HepG2 (cell line): Measurements from ENCODE around the gene ATP10A. TPM values are rescaled to one million over a fixed set of nuclear protein-coding genes. Genes with fewer than 3 reads are reported as not detected.

Experiments
- ATAC-seq: fragments of 200-7000 bp; cut with Tn5 transposase; 3 replicates; pipeline ENCODE4 v1.9.1; 2020; ENCODE audit warnings: mild to moderate bottlenecking, moderate library complexity
- BruUV-seq: library from RNA; stranded (reverse); fragments of 400-500 nt; replicated peaks from 2 replicates; lab custom pipeline; 2021; lab: Mats Ljungman, UMichigan
- CTCF ChIA-PET: fragments of 300-600 bp; formaldehyde crosslinking; extraction: SDS; loops from one replicate; lab custom pipeline; 2021; ENCODE audit warnings: low total read pairs, inconsistent platforms, low intra/inter-chr PET ratio; lab: Yijun Ruan, JAX
- POLR2A ChIA-PET: fragments of 350-600 bp; sonication (Branson Sonifier 250); formaldehyde crosslinking; loops from one replicate; lab custom pipeline; 2020; ENCODE audit warnings: antibody characterized with exemption, inconsistent platforms; lab: Yijun Ruan, JAX
- DNase-seq: peaks from one replicate; pipeline ENCODE4 v3.0.0-alpha.2; 2015; ENCODE audit warnings: low spot score
- FAIRE-seq: peaks from 3 replicates; lab custom pipeline; 2011; peaks lifted over from hg19 to GRCh38; lab: Jason Lieb, UNC
- H2AFZ ChIP-seq: one replicate; pipeline ENCODE4 v1.6.1; 2011; ENCODE audit warnings: low read length, inconsistent platforms
- H3K27ac ChIP-seq: fragments of 300-600 bp; 3 replicates; pipeline ENCODE4 v1.8.0; 2011; ENCODE audit warnings: mixed run types, mild to moderate bottlenecking, mixed read lengths, low read length, inconsistent platforms; ENCODE audit not compliant: insufficient read depth; ENCODE audit errors: extremely low read length
- H3K27me3 ChIP-seq, 2 experiments: fragments of 200-600 bp in 1 of 2; 2 replicates in 1 of 2; 3 replicates in 1 of 2; pipeline versions ENCODE4 v1.6.0 to v1.8.0; 2011; ENCODE audit warnings: low read length in 2 of 2, mild to moderate bottlenecking in 2 of 2, moderate library complexity in 2 of 2, inconsistent platforms in 1 of 2; ENCODE audit not compliant: insufficient read depth in 2 of 2, control insufficient read depth in 1 of 2
- H3K36me3 ChIP-seq, 2 experiments: fragments of 200-600 bp in 1 of 2; replicated peaks in 1 of 2; 2 replicates in 1 of 2; 3 replicates in 1 of 2; pipeline versions ENCODE4 v1.5.1 to v1.8.0; 2011; ENCODE audit warnings: low read length in 2 of 2, inconsistent platforms in 1 of 2; ENCODE audit not compliant: insufficient read depth in 2 of 2, control insufficient read depth in 1 of 2
- H3K4me1 ChIP-seq: 2 replicates; pipeline ENCODE4 v1.5.1; 2012; ENCODE audit warnings: low read length, inconsistent platforms; ENCODE audit not compliant: insufficient read depth
- H3K4me2 ChIP-seq: 2 replicates; pipeline ENCODE4 v1.6.0; 2011; ENCODE audit warnings: low read depth, low read length, inconsistent platforms
- H3K4me3 ChIP-seq, 3 experiments: fragments of 200-600 bp in 1 of 3; sonication (generic), shearing (Covaris generic) in 1 of 3; replicated peaks in 1 of 3; 2 replicates each; pipeline ENCODE4 v1.5.1; 2011 to 2016; ENCODE audit warnings: low read length in 3 of 3, inconsistent platforms in 2 of 3, low read depth in 2 of 3, mild to moderate bottlenecking in 2 of 3, control low read depth in 1 of 3, mixed read lengths in 1 of 3; ENCODE audit not compliant: insufficient read depth in 1 of 3
- H3K79me2 ChIP-seq: one replicate; pipeline ENCODE4 v1.6.1; 2011; ENCODE audit warnings: low read length, inconsistent platforms; ENCODE audit not compliant: insufficient read depth
- H3K9ac ChIP-seq: 2 replicates; pipeline ENCODE4 v1.6.0; 2011; ENCODE audit warnings: mild to moderate bottlenecking, low read depth, low read length, inconsistent platforms; ENCODE audit not compliant: insufficient read depth
- H3K9me3 ChIP-seq: 2 replicates; pipeline ENCODE4 v1.5.1; 2012; ENCODE audit warnings: mild to moderate bottlenecking, low read length
- H4K20me1 ChIP-seq: 2 replicates; pipeline ENCODE4 v1.6.0; 2011; ENCODE audit warnings: inconsistent platforms, mild to moderate bottlenecking, low read length, moderate library complexity; ENCODE audit not compliant: insufficient read depth
- MBNL3 ChIP-seq: fragments of 250-450 bp; sonication (Bioruptor Pico); conservative IDR thresholded peaks from 2 replicates; pipeline ENCODE4 v1.8.0; 2022; ENCODE audit warnings: mild to moderate bottlenecking, inconsistent platforms
- MLXIP ChIP-seq: sonication (generic); formaldehyde crosslinking; IDR thresholded peaks from 2 replicates; pipeline ENCODE4 v1.9.0; 2021; ENCODE audit warnings: missing genetic modification reagents, borderline replicate concordance
- SMAD1 ChIP-seq: sonication (generic); formaldehyde crosslinking; IDR thresholded peaks from 2 replicates; pipeline ENCODE4 v1.4.0; 2020; ENCODE audit warnings: missing genetic modification reagents, low read depth, mild to moderate bottlenecking, borderline replicate concordance
- ZNF704 ChIP-seq: sonication (generic); formaldehyde crosslinking; IDR thresholded peaks from 2 replicates; pipeline ENCODE4 v1.8.1; 2023; ENCODE audit warnings: mild to moderate bottlenecking, inconsistent platforms, moderate library complexity, missing genetic modification reagents, borderline replicate concordance
- WGBS: methylation state at CpG from one replicate; pipeline ENCODE4 v1.1.6; 2017; ENCODE audit warnings: low lambda C conversion rate; 5-methylcytosine and 5-hydroxymethylcytosine counted together
- in situ Hi-C: cut with HindIII; loops from 2 replicates; pipeline ENCODE4 v1.10.0; 2017; ENCODE audit warnings: low pct_unique_long_range_greater_than_20kb; ENCODE audit not compliant: extremely low pct_ligation_motif_present
- intact Hi-C: fragments of 100-400 bp; cut with micrococcal nuclease; formaldehyde crosslinking; loops from one replicate; pipeline ENCODE4 v1.10.0; 2022; ENCODE audit not compliant: unreplicated experiment
- polyA plus RNA-seq, 8 experiments: library from polyadenylated mRNA; depleted of rRNA in 3 of 8; stranded (reverse) in 7 of 8; unstranded in 1 of 8; fragments of >200 nt; fragmentation: Illumina TruSeq in 4 of 8; extraction: Trizol in 4 of 8; gene quantifications; 2 replicates each; pipeline versions ENCODE4 v1.2.1 to v1.2.3, GENCODE V29; 2011 to 2016; ENCODE audit warnings: low read depth in 4 of 8, missing spikeins in 1 of 8, mixed read lengths in 1 of 8; ENCODE audit not compliant: insufficient read depth in 1 of 8
- total RNA-seq, 5 experiments: library from RNA; depleted of rRNA; stranded (reverse); fragments of >200 nt; fragmentation: Illumina TruSeq; extraction: Trizol; gene quantifications; 2 replicates each; pipeline ENCODE4 v1.2.3, GENCODE V29; 2016; ENCODE audit warnings: low read depth in 1 of 5

The ATP10A gene
- total and polyA plus RNA-seq, 2 of the 13 experiments (the other 11 are each of a cell fraction or from before 2014, with no cell fraction given), result 0.58 to 4.2 TPM

GRCh38 chr15:25718597-25718996 lies 144.5 kb downstream of the ATP10A start:
- WGBS, result 55% methylated on average over 4 of the region's 8 CpGs
- CTCF ChIA-PET, result no interaction called here

More at GRCh38 chr15:25718597-25718996, 144.5 kb downstream of the ATP10A start:
- H3K4me1 ChIP-seq, result no peaks in the 10 kb centered on the region
- H4K20me1 ChIP-seq, result no peaks in the 10 kb centered on the region
- H2AFZ ChIP-seq, result no peak overlapping the region
- no peaks in the 10 kb centered on the region for H3K79me2 ChIP-seq
- in situ Hi-C loops (loop anchor here (10.0 kb wide), 1 partner anchor 204 kb away; no protein-coding TSS in a partner anchor), intact Hi-C loops (no loop called here)
- no TSS peak for BruUV-seq
- ATAC-seq (no peak), DNase-seq (no peak), FAIRE-seq (no peak)
- H3K27me3 ChIP-seq, result peaks cover 0 to 3% of the 10 kb centered on the region in 2 experiments; a peak in 2 of 5 replicates
- no peak overlapping the region for H3K27ac ChIP-seq
- POLR2A ChIA-PET, result no interaction called here
- no peaks in the 10 kb centered on the region for H3K36me3 ChIP-seq
- TF ChIP-seq ZNF704 (no peak), MBNL3 (no peak), SMAD1 (CRISPR knock-in tag) (no peak), MLXIP (CRISPR knock-in tag) (no peak)
- H3K9ac ChIP-seq, result no peak overlapping the region
- no peak overlapping the region for H3K4me2 ChIP-seq
- H3K4me3 ChIP-seq, result no peak overlapping the region
- no peaks in the 10 kb centered on the region for H3K9me3 ChIP-seq
